Mucosa of rectum (tissue), 2 donors: Measurements from ENCODE around the gene CFAP161.

ENCODE experiments used
- H3K27ac ChIP-seq, 2 donors: one replicate each; pipeline ENCODE4 v1.7.0; 2013; ENCODE audit warnings: inconsistent platforms in 2 of 2, low read depth in 2 of 2, low read length in 2 of 2
- H3K27me3 ChIP-seq, 2 donors: one replicate each; pipeline ENCODE4 v1.7.0; 2013; ENCODE audit warnings: low read length in 2 of 2; ENCODE audit not compliant: control insufficient read depth in 2 of 2, insufficient read depth in 2 of 2
- H3K36me3 ChIP-seq, 2 donors: one replicate each; pipeline ENCODE4 v1.7.0; 2013; ENCODE audit warnings: low read length in 2 of 2; ENCODE audit not compliant: control insufficient read depth in 2 of 2, insufficient read depth in 2 of 2
- H3K4me1 ChIP-seq, 2 donors: one replicate each; pipeline ENCODE4 v1.7.0; 2013; ENCODE audit warnings: low read length in 2 of 2, mild to moderate bottlenecking in 1 of 2; ENCODE audit not compliant: control insufficient read depth in 2 of 2, insufficient read depth in 2 of 2
- H3K4me3 ChIP-seq, 2 donors: one replicate each; pipeline ENCODE4 v1.7.0; 2013; ENCODE audit warnings: low read length in 2 of 2
- H3K9ac ChIP-seq, 2 donors: one replicate each; pipeline ENCODE4 v1.7.0; 2013; ENCODE audit warnings: low read length in 2 of 2, low read depth in 1 of 2, mild to moderate bottlenecking in 1 of 2
- H3K9me3 ChIP-seq, 2 donors: one replicate each; pipeline ENCODE4 v1.7.0; 2013; ENCODE audit warnings: low read length in 2 of 2; ENCODE audit not compliant: control insufficient read depth in 2 of 2
- donor health status: healthy.
- donor health status: Normal muscosa, but diverticular disease.

The CFAP161 gene

DNA sequence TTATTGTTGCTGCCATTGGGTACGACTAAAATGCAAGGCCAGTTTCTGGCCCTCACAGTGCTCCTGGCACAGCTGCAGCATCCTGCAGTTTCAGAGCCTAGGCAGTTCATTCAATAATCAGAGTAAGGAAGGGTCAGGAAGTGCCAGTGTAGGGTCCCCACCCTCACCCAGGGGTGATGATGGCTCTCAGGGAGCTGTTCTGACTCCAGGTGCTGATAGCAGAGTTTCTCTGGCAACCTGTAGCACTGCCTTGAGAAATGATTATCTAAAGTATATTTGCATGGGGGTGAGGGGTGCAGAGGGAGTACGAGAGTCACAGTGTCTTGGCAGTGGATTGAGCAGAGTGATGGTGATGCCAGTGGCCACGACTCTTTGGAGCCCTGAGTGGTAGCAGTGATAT, 47.1 kb downstream of the CFAP161 start:
- Histone ChIP-seq H3K27ac (no peak overlapping the region), H3K4me3 (no peak overlapping the region), H3K36me3 (no peaks in the 10 kb centered on the region), H3K4me1 (no peaks in the 10 kb centered on the region), H3K9me3 (no peaks in the 10 kb centered on the region), H3K9ac (no peak overlapping the region), H3K27me3 (peaks cover 4 to 5% of the 10 kb centered on the region in 2 donors)

DNA sequence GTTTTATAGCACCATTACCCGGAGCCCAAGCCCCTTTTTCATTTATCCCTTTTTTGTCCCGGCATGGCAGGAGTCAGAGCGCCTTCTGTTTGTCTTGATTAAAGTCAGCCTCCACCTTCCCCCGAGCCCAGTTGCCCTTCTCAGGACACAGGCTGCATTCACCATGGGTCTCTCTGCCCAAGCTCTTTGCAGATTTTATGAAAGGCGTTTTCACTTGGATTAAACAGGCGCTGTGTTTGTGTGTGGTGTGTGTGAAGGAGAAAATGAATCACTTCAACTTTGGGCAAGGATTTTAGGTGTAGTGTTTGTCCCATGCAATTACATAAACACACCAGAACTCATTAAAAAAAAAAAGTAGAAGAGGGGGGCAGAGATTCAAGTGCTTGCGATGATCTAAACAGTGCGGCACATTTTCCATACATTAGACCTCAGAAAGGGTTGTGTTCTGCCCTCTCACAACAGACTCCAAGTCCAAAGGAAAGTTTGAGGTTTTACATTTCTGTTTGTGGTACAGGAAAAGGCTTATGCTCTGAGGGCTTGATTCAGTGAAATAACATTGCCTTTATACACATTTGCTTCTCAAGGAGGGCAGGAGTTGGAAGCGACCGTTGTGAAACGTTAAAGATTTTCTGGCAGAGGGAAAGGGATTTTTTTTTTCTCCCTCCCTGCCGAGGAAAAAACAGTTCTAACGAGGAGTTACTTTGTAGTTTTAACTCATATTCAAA, 48.1 kb downstream of the CFAP161 start:
- Histone ChIP-seq H3K36me3 (no peaks in the 10 kb centered on the region), H3K27me3 (peaks cover 4 to 5% of the 10 kb centered on the region in 2 donors), H3K9me3 (no peaks in the 10 kb centered on the region), H3K4me3 (peak overlapping the region in 1 of 2 donors; percentile 44), H3K4me1 (no peaks in the 10 kb centered on the region), H3K27ac (peak overlapping the region in 1 of 2 donors; percentile 17), H3K9ac (no peak overlapping the region)

GRCh38 chr15:81182756-81183438, 48.8 kb downstream of the CFAP161 start:
- Histone ChIP-seq H3K4me3 (peak overlapping the region; percentile 17 to 44), H3K27ac (peak overlapping the region in 1 of 2 donors; percentile 17), H3K9me3 (no peaks in the 10 kb centered on the region), H3K9ac (no peak overlapping the region), H3K4me1 (no peaks in the 10 kb centered on the region), H3K36me3 (no peaks in the 10 kb centered on the region), H3K27me3 (peaks cover 4 to 5% of the 10 kb centered on the region in 2 donors)

DNA sequence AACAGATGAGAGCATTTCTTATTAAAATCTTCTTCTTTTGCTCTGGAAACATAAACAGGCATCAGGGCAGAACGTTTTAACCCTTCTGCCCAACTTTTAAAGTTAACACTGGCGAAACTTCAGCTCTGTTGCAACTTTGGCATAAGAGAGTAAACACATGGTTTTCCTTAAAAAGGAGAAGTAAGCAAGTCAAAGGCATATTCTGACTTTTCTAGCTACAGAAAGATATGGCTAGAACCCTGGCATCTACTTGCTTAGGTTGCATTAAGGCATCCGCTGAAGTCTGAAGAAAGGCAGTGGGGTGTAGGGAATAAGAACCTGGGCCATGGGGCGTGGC, 49.3 kb downstream of the CFAP161 start:
- no peak overlapping the region for H3K9ac ChIP-seq
- H3K4me3 ChIP-seq = peak overlapping the region; percentile 17 to 44
- H3K9me3 ChIP-seq = no peaks in the 10 kb centered on the region
- H3K27me3 ChIP-seq = peaks cover 4 to 5% of the 10 kb centered on the region in 2 donors
- no peak overlapping the region for H3K27ac ChIP-seq
- H3K36me3 ChIP-seq = no peaks in the 10 kb centered on the region
- H3K4me1 ChIP-seq = no peaks in the 10 kb centered on the region

GRCh38 chr15:81184188-81184587, 50.1 kb downstream of the CFAP161 start:
- no peaks in the 10 kb centered on the region for H3K36me3 ChIP-seq
- H3K9me3 ChIP-seq = no peaks in the 10 kb centered on the region
- no peaks in the 10 kb centered on the region for H3K4me1 ChIP-seq
- peaks cover 4 to 5% of the 10 kb centered on the region in 2 donors for H3K27me3 ChIP-seq
- H3K27ac ChIP-seq = no peak overlapping the region
- no peak overlapping the region for H3K9ac ChIP-seq
- H3K4me3 ChIP-seq = no peak overlapping the region

GRCh38 chr15:81185631-81186295, 51.7 kb downstream of the CFAP161 start:
- Histone ChIP-seq H3K27me3 (peaks cover 4 to 5% of the 10 kb centered on the region in 2 donors), H3K4me3 (no peak overlapping the region), H3K9ac (no peak overlapping the region), H3K27ac (no peak overlapping the region), H3K36me3 (no peaks in the 10 kb centered on the region), H3K9me3 (no peaks in the 10 kb centered on the region), H3K4me1 (no peaks in the 10 kb centered on the region)

DNA sequence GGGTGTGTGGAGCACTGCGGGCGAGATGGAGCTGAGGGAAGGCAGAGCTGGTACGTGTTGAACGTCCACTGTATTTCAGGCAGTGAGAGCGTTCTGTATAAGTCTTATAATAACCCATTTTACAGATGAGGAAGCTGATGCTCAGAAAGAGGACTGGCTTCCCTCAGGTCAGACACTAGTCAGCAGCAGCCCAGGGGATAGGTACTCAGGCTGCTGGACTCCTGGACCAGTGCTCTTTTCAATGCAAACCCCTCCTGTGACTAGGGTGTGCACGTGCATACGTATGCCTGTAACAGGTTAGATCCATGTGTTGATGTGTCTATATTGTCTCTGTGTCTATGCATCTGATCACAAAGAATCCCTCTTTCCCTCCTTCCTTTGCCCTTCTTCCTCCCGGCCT, 54.3 kb downstream of the CFAP161 start:
- Histone ChIP-seq H3K27ac (no peak overlapping the region), H3K36me3 (no peaks in the 10 kb centered on the region), H3K4me1 (no peaks in the 10 kb centered on the region), H3K4me3 (no peak overlapping the region), H3K27me3 (peaks cover 0 to 4% of the 10 kb centered on the region in 2 donors), H3K9ac (no peak overlapping the region), H3K9me3 (no peaks in the 10 kb centered on the region)

DNA sequence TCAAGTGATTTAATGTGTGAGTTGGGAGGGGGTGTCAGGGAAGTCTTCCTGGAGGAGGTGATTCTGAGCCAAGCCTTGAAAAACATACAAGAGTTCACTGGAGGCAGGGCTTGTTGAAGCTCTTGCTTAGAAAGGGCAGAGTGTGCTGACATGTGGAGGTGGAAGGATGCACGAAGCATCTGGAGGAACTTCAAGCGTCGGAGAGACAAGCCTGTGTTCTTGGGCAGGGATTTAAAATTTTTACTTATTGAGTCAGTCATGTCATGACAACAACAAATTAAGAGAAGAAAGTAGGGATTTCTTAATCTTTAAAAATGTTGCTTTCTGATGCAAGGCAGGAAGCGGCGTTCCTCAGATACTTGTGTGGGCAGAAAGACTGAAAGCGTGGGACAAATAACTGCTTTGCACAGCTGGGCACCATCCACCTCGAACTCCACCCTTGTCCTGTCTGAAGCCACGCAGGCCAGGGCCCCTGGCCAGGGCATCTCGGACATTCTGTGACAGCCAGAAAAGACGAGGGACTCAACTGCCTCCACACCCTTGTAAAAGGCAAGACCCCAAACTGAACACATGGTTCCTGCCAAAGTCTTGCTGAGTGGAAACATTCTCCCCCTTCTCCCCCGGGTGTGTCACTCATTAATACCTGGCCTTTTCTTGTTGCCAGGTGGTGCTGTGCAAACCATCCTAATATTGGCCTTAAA, 55.7 kb downstream of the CFAP161 start:
- H3K9ac ChIP-seq = no peak overlapping the region
- no peaks in the 10 kb centered on the region for H3K4me1 ChIP-seq
- H3K27me3 ChIP-seq = no peaks in the 10 kb centered on the region
- H3K9me3 ChIP-seq = no peaks in the 10 kb centered on the region
- H3K27ac ChIP-seq = peak overlapping the region in 1 of 2 donors; percentile 48
- H3K36me3 ChIP-seq = no peaks in the 10 kb centered on the region
- H3K4me3 ChIP-seq = no peak overlapping the region

- Histone ChIP-seq H3K9me3 (no peaks in the 10 kb centered on the region), H3K4me1 (no peaks in the 10 kb centered on the region), H3K36me3 (no peaks in the 10 kb centered on the region), H3K9ac (no peak overlapping the region), H3K27me3 (no peaks in the 10 kb centered on the region), H3K4me3 (no peak overlapping the region), H3K27ac (peak overlapping the region; percentile 7 to 48)
These were observed 56.9 kb downstream of the CFAP161 start for GRCh38 chr15:81190922-81191507.
